ENCODE measurements around the gene GRSF1.
"Not testable (repeated sequence)": the region's sequence is repeated elsewhere in the genome, so short reads cannot be mapped to it uniquely, and the experiment has no call there.

Gene GRSF1

DNA sequence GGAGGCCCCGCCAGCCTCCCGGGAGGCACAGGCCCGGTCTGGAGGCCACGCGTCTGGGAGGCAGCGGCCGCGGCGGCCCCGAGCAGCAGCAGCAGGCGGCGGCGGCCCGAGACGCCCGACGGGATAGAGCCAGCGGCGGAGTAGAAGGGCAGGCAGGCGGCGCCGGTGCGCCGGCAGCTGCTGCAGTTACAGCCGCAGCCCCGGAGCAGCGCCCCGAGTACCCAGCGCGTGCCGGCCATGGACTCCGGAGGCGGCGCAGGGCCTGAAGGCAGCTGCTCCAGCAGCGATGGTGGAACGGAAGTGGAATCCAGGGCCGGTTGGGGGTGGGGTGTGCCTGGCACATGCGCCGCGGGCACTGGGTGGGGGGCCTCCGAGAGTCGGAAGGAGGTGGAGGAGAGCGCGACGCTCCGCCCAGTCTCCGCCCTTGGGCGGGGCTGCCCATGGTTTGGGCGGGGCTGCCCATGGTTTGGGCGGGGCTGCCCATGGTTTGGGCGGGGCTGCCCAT lies at the start of gene GRSF1:
GRSF1 (minus strand) TSS at position 302 of the 505 bp plus-strand sequence; CDS start at position 239, 63 bp downstream.
- DNase-seq (ENCODE audit: low read depth in 1 of 2, low spot score in 1 of 2), result peak; percentile 84 to 90

DNA sequence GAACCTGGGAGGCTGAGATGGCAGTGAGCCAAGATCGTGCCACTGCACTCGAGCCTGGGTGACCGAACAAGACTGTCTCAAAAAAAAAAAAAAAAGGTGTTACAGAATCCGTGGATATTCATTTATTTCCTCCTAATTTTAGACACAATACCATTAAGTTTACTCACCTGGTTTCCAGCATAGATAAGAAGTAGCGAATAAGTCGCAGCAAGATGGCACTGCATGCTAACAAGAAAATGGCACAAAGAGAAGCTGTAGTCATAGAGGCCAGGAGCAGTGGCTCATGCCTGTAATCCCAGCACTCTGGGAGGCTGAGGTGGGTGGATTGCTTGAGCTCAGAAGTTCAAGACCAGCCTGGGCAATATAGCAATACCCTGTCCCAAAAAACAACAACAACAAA lies 45.5 kb upstream of the GRSF1 start:
- no peak for DNase-seq (ENCODE audit: low read depth in 1 of 2, low spot score in 1 of 2)

GRCh38 chr4:70880739-70881138 lies 41.0 kb upstream of the GRSF1 start:
- no peak for DNase-seq (ENCODE audit: low read depth in 1 of 2, low spot score in 1 of 2)

DNA sequence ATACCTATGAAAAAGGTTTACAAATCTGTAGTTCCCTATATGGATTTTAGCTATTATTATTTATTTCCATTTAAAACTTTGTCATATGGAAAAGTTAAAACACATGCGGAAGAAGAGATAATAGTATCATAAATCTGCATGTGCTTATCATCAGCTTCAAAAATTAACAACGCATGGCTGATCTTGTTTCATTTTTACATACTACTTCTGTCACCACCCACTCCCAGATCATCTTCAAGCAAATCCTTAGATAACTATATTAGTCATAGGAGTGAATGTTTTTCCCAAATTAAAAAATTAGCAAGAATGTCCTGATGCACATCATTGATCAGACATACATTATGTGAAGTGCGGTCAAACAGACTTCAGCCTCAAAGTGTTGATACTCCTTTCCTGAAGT lies 37.9 kb upstream of the GRSF1 start:
- no peak for DNase-seq (ENCODE audit: low read depth in 1 of 2, low spot score in 1 of 2)

- DNase-seq (ENCODE audit: low read depth in 1 of 2, low spot score in 1 of 2), result no peak
Measured at GRCh38 chr4:70874268-70875156, 34.8 kb upstream of the GRSF1 start.

- no peak for DNase-seq (ENCODE audit: low read depth in 1 of 2, low spot score in 1 of 2)
Measured at GRCh38 chr4:70873216-70873615, 33.5 kb upstream of the GRSF1 start.

- DNase-seq (ENCODE audit: low read depth in 1 of 2, low spot score in 1 of 2), result no peak
Measured at GRCh38 chr4:70868778-70869177, 29.1 kb upstream of the GRSF1 start.

DNA sequence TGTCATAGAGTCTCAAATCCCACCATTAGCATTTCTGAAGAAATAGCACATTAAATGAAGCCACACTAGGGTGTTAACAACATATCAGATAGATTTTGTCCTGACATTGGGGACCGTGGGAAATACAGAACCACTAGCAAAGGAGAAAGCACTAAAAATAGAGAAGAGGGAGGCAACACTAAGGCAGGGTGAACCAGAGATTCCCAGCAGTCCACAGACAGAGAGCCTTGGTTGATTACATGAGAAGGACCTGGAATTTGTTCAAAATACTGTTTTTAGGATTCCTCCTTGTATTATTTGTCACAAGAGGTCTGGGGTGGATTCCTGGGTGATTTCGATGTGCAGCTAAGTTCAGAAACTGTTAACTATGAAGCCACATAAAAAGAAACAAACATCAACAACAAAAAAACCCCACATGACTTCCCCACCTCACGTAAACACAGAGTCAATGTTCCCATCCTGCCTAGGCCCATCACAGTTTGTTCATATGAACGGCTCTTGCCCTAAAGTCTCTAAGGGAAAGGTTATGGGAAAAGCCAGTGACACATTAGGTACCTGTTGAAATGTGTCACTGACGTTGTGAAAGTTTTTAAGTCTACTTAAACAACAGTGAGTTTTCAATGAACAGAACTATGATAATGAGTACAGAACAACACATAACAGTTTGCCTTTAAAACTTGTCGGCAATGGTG lies 23.6 kb upstream of the GRSF1 start:
- no peak for DNase-seq (ENCODE audit: low read depth in 1 of 2, low spot score in 1 of 2)

DNA sequence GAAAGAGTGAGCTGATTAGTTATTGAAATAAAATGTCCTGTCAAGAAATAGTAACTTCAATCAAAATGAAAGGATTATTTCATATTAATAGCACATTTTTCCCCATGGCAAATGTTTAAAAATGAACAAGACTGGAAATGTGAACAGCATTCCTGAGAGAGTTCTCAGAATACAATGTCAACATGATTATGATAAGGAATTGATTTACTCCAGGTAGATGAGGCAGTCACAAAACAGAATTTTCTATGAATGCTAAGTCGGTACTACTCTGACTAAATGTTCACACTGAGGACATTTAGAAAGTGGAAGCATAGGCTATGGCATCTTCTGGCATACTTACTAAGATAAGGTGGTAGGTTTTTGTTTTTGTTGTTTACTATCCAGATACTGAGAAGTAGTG lies 19.4 kb upstream of the GRSF1 start:
- DNase-seq (ENCODE audit: low read depth in 1 of 2, low spot score in 1 of 2), result no peak

GRCh38 chr4:70858454-70858853 lies 18.8 kb upstream of the GRSF1 start:
- DNase-seq (ENCODE audit: low read depth in 1 of 2, low spot score in 1 of 2), result no peak

GRCh38 chr4:70855464-70855863 lies 15.8 kb upstream of the GRSF1 start:
- DNase-seq (ENCODE audit: low read depth in 1 of 2, low spot score in 1 of 2), result no peak

DNA sequence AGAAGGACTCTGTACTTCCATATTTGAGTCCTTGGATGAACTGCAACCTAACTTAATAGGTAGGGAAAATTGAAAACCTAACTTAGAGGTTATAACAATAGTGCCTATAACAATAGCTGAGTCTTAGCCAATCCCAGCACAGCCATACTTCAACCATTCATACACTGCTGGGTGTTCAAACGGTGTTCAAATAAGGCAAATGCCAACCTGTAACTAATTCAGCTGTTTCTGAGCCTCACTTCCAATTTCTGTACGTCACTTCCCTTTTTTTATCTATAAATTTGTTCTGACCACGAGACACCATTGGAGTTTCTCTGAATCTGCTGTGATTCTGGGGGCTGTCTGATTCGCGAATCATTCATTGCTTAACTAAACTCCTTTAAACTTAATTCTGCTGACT lies 9.6 kb upstream of the GRSF1 start:
- no peak for DNase-seq (ENCODE audit: low read depth in 1 of 2, low spot score in 1 of 2)

DNA sequence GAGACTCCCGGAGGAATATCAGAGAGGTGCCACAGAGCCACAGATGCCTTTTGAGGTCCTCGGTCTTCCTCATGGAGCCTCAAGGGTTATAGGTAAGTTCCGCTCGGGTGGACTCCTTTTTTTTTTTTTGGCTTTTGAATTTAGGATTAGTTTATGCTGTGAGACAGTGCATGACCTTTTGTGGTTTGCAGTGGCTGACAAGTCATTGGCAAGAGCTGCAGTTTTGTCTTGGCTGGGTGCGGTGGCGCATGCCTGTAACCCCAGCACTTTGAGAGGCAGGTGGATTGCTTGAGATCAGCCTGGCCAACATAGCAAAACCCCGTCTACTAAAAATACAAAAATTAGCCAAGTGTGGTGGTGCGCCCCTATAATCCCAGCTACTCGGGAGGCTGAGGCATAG lies 4.5 kb upstream of the GRSF1 start:
- no peak for DNase-seq (ENCODE audit: low read depth in 1 of 2, low spot score in 1 of 2)

GRCh38 chr4:70842761-70843435 lies 3.2 kb upstream of the GRSF1 start:
- no peak for DNase-seq (ENCODE audit: low read depth in 1 of 2, low spot score in 1 of 2)

DNA sequence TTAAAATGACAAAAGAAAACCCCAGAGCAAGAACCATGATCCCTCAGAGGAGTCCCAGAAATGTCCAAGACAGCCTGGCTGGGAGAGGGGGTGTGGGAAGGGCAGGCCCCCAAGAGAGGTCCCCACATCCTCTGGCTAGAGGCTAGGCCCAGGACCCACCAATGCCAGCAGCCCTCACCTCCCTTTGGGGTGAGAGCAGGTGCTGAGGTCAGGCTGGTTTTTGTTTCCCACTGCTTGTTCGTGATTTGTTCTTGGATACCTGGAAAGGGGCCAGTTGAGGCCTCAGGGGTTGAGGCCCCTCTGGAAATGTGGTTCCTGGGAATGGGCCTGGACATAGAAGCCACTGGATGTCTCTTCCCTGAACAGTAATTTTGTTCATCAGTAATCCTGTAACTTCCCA lies 2.3 kb upstream of the GRSF1 start:
- DNase-seq (ENCODE audit: low read depth in 1 of 2, low spot score in 1 of 2), result no peak

- no peak for DNase-seq (ENCODE audit: low read depth in 1 of 2, low spot score in 1 of 2)
Measured at GRCh38 chr4:70841211-70841610, 1.5 kb upstream of the GRSF1 start.

DNA sequence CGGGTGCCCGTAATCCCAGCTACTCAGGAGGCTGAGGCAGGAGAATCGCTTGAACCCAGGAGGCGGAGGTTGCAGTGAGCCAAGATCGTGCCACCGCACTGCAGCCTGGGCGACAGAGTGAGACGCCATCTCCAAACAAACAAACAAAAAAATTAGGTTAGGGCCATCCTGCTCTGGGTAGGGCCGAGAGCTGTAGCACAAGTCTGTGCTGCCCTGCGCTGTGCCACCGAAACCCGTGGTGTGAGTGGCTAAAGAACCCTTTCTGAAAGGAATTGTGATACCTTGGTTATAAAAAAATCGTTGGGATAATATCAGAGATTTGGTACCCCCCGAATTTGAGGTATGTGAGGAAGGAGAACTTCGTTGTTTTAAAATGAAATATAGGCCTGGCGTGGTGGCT lies 941 bp upstream of the GRSF1 start:
- DNase-seq (ENCODE audit: low read depth in 1 of 2, low spot score in 1 of 2), result not testable (repeated sequence)

DNA sequence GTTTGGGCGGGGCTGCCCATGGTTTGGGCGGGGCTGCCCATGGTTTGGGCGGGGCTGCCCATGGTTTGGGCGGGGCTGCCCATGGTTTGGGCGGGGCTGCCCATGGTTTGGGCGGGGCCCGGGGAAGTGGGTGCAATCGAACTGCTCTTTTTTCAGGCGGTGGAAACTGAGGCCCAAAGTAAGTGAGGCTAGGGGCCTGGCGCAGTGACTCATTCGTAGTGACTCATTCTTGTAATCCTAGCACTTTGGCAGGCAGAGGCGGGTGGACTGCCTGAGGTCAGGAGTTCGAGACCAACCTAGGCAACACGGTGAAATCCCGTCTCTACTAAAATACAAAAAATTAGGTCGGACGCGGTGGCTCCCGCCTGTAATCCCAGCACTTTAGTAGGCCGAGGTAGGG lies 447 bp upstream of the GRSF1 start:
- DNase-seq (ENCODE audit: low read depth in 1 of 2, low spot score in 1 of 2), result peak; percentile 31 to 43

DNA sequence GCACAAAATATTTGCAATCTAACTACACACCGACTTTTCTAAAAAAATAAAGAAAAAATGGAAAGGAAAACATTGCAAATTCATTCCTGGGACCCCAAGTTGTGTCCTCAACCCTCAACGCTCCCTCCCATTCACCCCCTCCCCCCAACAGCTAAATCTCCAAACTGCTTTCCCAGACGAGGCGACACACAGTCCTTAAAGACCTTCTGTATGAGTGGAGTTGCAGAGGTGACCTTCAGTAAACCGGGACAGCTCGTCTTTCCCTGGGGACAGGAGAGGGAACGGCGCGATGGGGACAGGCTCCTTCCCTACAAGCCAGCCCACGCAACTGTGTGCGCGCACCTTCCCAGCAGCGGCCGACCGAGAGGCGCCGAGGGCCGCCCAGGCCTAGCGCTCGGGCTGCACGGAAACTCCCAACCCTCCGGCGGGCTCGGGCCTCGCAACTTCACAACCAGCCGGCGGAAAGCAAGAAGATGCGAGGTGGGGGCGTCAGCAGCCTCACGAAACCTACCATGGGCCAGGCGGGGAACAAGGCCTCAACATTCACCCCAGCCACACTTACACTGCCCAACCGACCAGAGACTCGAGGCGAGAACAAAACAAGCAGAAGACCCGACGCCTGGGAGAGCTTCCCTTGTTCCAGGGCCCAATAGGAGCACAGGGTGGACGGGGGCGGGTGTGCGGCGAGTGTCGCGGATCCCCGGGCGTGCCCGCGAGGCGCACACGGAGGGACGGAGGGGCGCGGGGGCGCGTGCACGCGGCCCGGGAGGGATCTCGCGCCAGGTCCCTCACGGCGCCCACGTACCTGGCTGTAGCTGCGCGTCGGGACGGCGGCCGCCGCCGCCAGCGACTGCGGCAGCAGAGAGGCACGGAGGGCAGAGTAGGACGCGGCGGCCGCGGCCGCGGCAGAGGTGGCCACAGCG lies 763 bp downstream of the GRSF1 start:
- DNase-seq (ENCODE audit: low read depth in 1 of 2, low spot score in 1 of 2), result peak; percentile 40 to 42

GRCh38 chr4:70838204-70838603 lies 1.5 kb downstream of the GRSF1 start:
- no peak for DNase-seq (ENCODE audit: low read depth in 1 of 2, low spot score in 1 of 2)

GRCh38 chr4:70836081-70836480 lies 3.6 kb downstream of the GRSF1 start:
- DNase-seq (ENCODE audit: low read depth in 1 of 2, low spot score in 1 of 2), result no peak

All from activated CD4-positive, alpha-beta T cell treated with anti-CD3 and anti-CD28 coated beads, Interleukin-2, amount 50 U/mL, for 24 hours (primary cell).